GM12873 (cell line): Measurements from ENCODE around the gene ZCCHC14.

ENCODE experiments used
- CTCF ChIP-seq: IDR thresholded peaks from 2 replicates; pipeline ENCODE4 v1.5.1; 2012; ENCODE audit warnings: low read depth, mild to moderate bottlenecking, moderate library complexity, low read length, control low read depth; ENCODE audit not compliant: insufficient read depth; ENCODE audit errors: missing control alignments

The ZCCHC14 gene

DNA sequence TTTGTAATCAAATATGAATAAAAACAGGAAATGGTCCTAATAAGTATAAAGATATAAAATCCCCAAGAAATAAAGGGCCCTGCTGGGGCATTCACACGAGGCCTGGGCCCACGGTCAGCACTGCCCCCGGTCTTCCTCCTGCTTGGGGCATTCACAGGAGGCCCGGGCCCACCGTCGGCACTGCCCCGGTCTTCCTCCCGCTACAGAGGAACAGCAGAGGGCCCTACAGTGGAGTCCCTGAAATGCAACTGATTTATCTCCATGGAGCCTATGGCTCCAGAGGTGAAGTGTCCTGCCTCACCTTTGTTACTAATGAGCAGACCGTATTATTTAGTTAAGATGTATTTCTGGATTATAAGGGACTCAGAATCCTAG, 54.2 kb downstream of the ZCCHC14 start:
- TF ChIP-seq CTCF: no peak

DNA sequence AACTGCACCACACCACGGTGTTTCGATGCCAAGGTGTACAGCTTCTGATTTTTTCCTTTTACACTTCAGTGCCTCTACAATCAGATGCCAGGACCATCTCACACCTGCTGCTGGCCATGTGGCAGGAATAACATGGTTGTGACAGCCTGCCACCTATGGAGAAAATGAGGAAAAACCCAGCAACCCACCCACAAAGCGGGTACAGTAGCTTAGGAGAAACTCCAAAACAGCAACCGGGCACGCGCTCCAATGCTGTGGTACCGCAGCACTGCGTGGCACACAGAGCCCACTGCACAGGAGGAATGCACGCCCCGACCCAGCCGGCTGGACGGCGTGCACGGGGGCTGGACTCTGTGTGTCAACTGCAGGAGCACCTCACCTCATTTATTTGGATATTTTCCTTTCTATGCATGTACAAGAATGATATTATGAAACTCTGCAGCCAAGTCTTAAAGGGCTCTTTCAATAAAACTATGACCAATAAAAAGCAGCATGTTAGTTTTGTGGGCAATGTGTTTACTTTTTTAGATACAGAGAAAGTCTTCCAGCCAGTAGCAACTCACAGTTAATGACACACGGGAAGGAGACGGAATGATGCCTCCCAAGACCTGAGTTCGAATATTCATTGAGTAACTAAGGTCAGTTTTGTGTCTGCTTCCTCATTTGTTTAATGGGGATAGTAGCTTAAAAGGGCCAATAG, 54.8 kb downstream of the ZCCHC14 start:
- TF ChIP-seq CTCF: no peak

DNA sequence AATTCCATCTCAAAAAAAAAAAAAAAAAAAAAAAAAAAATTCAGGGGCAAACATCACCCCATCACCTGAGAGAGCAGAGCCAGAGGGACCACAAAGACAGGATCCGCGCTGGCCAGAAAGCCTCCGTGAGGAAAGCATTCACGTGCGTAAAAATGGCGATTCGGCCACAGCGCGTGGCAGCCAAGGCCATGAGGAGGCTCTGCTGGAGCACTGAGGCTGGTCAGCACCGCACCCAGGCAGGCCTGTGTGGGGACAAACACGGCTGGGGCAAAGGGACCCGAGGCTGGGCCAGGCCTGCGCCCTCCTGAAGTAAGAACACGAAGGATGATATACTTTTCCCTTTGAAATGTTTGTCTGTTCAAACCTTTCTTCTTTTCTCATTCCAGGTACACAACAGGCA, 55.5 kb downstream of the ZCCHC14 start:
- TF ChIP-seq CTCF: no peak

- no peak for TF ChIP-seq CTCF
Observed at GRCh38 chr16:87436225-87437172, 56.3 kb downstream of the ZCCHC14 start.

DNA sequence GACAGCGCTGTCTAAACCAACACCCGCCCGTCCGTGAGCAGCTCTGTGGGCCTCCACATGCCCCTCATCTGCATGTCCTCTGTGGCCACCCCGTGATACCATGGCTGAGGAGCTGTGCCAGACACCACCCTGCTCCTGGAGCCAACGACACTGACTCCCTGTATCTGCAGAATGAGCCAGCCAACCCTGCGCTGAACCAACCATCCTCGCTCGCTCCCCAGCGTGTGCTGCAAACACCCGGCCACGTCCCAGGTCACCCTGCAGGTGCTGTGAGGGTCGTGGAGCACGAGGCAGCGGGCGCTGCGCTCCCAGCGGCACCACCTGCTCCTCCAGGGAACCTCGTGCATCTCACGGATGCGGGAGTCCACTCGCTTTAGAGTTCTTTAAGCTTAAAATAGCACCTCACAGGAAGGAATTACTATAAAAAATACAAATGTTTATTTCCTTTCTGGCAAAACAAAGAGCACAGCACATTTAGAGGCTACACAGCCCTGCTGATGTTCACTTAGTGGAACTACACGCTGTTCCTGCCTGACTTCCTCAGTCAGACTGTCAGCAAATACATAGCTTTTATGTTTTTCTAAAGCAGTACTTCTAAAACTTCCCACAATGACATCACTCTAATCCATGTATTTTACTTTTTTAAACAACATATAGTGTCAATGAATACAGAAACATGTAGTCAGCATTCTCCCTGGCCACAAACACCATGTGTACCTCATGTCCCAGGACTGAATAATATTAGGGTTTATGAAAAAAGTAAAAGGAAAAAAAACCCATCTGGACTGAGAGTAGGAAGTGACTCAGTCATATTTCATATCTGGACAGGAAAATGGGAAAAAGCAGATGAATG, 57.2 kb downstream of the ZCCHC14 start:
- no peak for TF ChIP-seq CTCF

DNA sequence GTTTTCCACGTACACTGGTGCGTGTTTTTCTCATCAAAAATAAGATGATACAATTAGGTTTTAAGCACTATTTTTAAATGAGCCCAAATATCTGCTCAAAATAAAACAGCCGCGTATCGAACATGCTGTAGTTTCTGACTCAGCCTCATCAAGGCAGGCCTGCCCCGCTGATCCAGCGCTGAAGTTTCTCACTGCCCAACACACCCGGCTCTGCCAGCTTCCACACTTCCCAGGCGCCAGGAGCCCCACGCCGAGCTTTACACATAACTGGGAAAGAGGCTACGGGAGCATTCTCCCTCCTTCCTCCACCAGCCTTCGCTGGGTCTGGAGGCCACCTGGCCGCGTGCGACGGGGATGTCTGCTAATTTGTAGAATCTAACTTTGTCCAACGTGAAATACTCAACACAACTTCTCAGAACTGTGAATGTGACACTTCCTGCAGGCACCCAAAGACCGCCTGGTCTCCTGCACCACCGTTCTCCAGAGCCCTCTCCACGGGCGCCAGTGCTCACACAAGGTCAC, 58.6 kb downstream of the ZCCHC14 start:
- TF ChIP-seq CTCF: no peak

DNA sequence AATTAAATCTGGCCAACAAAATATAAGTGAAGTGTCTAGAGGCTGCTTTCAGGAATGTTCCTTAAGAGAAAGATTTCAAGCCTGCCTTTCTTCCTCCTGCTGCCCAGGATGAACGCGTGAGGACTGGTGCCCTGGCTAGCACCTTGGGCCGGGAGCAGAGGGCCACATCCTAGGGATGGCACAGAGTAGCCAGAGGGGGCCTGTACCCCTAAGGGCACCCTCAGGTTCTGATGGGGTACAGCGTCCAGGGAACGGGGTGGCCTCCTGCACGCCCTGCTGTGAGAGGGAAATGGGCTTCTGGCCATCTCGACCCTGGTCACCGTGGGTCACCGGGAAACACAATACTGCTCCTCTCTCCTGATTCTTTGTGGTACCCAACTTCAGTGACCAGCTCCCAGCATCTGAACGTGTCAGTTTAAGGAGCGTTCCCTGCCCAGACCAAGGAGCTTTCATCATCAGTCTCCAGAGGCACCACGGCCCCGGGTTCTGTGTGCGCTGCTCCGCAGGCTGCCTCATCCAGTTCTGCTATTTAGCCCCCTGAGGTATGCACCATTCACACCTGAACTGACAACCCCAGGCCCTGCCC, 60.4 kb downstream of the ZCCHC14 start:
- TF ChIP-seq CTCF: no peak
